NT2/D1 (cell line): Measurements from ENCODE around the gene PAOX.

ENCODE experiments used
- YY1 ChIP-seq: IDR thresholded peaks from 2 replicates; pipeline ENCODE4 v1.6.1; 2011; ENCODE audit not compliant: insufficient read length, insufficient read depth
- ZNF274 ChIP-seq: IDR thresholded peaks from 2 replicates; pipeline ENCODE4 v1.6.1; 2011; ENCODE audit warnings: mild to moderate bottlenecking, low read depth, low read length

GRCh38 chr10:133418289-133418993 is 39.4 kb downstream of the PAOX start:
- TF ChIP-seq ZNF274 (no peak), YY1 (no peak)
